Right lobe of liver (tissue), 6 donors: ENCODE results near the gene VGF. TPM values are rescaled to one million over a fixed set of nuclear protein-coding genes. Genes with fewer than 3 reads are reported as not detected.
"Not testable (repeated sequence)": the region's sequence is repeated elsewhere in the genome, so short reads cannot be mapped to it uniquely, and the experiment has no call there.

Experiments
- ATAC-seq, 4 donors: fragments of 200-7000 bp; cut with Tn5 transposase; one replicate each; pipeline ENCODE4 v1.9.1; 2020; ENCODE audit warnings: mild to moderate bottlenecking in 4 of 4, moderate library complexity in 4 of 4
- DNase-seq, 3 donors: peaks; one replicate each; pipeline ENCODE4 v3.0.0-alpha.2; 2020
- H3K27ac ChIP-seq, 3 donors: fragments of 200-600 bp; one replicate each; pipeline ENCODE4 v1.8.0; 2022
- H3K27me3 ChIP-seq, 2 donors: fragments of 200-600 bp; one replicate each; pipeline ENCODE4 v1.8.0; 2022
- H3K36me3 ChIP-seq, 4 donors: fragments of 200-600 bp; sonication (generic) in 1 of 4; one replicate each; pipeline versions ENCODE4 v1.5.1 to v1.8.0; 2017 to 2022; ENCODE audit warnings: control low read depth in 1 of 4
- H3K4me1 ChIP-seq, 4 donors: fragments of 200-600 bp; sonication (generic) in 1 of 4; one replicate each; pipeline versions ENCODE4 v1.5.1 to v1.8.0; 2017 to 2022; ENCODE audit warnings: control low read depth in 1 of 4
- H3K4me3 ChIP-seq, 3 donors: fragments of 200-600 bp; one replicate each; pipeline ENCODE4 v1.8.0; 2022
- H3K9me3 ChIP-seq, 4 donors: fragments of 200-600 bp; sonication (generic) in 1 of 4; one replicate each; pipeline versions ENCODE4 v1.5.1 to v1.8.0; 2017 to 2022; ENCODE audit warnings: control low read depth in 1 of 4
- CTCF ChIP-seq, 4 donors: fragments of 200-600 bp in 3 of 4; fragments of 450-650 bp in 1 of 4; IDR thresholded peaks; one replicate each; pipeline versions ENCODE4 v1.5.1 to v1.8.0; 2016 to 2022; ENCODE audit warnings: antibody characterized with exemption in 4 of 4, mild to moderate bottlenecking in 2 of 4
- POLR2A ChIP-seq: fragments of 450-650 bp; IDR thresholded peaks from one replicate; pipeline ENCODE4 v1.6.1; 2017; ENCODE audit warnings: antibody characterized with exemption, mild to moderate bottlenecking
- WGBS: methylation state at CpG from one replicate; pipeline ENCODE4 v1.1.6; 2018; ENCODE audit warnings: low coverage, low lambda C conversion rate; ENCODE audit not compliant: insufficient coverage; ENCODE audit errors: missing lambda C conversion rate; 5-methylcytosine and 5-hydroxymethylcytosine counted together
- intact Hi-C, 2 donors: fragments of 100-400 bp; cut with DNase I; formaldehyde crosslinking; loops; one replicate each; pipeline versions ENCODE4 v1.11.2 to v1.14.1; 2022
- total RNA-seq, 6 experiments: library from RNA; depleted of rRNA in 2 of 6; stranded (reverse); fragments of >200 nt in 2 of 6; fragmentation: NEBNext Ultra II Directional in 3 of 6; extraction: Animal tissue kit (Norgen Biotek cat#: 25700) in 3 of 6; gene quantifications; one replicate each; pipeline versions ENCODE4 v1.1.0 to v1.2.4, GENCODE V29; 2016 to 2023
- donor health status: DM: no; HTN: yes; CAD: no.
- donor health status: DM: no; HTN: no; CAD: no.
- donor health status: DM: no; HTN: no; CAD: no.
- donor health status: DM: no; HTN: yes; CAD: no.
- donor health status: DM: no; HTN: yes; CAD: no.

The VGF gene
- total RNA-seq, 6 experiments from 2014 or later, result not detected

DNA sequence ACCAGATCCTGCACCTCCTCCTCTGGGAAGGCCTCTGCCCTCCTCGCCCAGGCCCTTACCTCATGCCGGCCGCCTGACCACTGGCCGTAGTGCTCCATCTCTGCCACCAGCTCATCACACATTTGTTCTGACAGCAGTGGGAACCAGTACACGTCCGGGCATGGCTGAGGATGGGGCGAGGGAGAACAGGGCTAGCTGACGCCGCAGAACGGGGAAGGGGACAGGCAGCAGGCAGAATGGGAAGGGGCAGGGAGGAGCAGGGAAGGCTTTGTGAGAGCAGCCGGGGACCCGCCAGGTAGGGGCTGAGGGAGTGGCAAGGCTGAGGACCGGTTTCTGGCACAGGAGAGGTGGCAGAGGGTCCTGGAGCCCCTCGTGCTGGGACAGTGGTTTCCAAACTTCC lies 43.4 kb upstream of the VGF start:
- Histone ChIP-seq H3K9me3 (no peaks in the 10 kb centered on the region), H3K4me1 (no peaks in the 10 kb centered on the region), H3K36me3 (peaks cover 0 to 55% (median 19%) of the 10 kb centered on the region in 4 donors), H3K4me3 (no peak overlapping the region), H3K27ac (no peak overlapping the region), H3K27me3 (no peaks in the 10 kb centered on the region)
- TF ChIP-seq POLR2A (no peak), CTCF (IDR thresholded peaks at IDR 0.05) (no peak)
- ATAC-seq (no peak), DNase-seq (no peak)
- WGBS, result 85% methylated on average over 10 of the region's 14 CpGs
- intact Hi-C loops, result no loop called here

DNA sequence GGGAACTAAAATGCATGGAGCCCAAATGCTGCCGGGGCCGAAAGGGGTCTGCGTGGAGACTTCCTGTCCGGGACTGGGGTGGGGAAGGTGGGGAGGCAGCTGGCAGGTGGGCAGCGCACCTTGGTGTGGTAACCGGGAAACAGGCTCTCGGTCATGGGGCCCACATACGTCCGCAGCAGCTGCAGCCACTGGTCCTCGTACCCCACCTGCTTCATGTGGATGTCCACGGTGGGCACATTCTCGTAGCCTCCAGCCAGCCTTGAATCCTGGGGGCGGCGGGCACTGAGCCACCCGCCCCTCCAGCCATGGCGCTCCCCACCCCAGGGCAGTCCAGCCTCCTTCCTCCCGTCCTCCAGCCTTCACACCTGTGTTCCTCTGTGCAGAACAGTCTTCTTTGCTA lies 42.1 kb upstream of the VGF start:
- Histone ChIP-seq H3K36me3 (peaks cover 0 to 49% (median 19%) of the 10 kb centered on the region in 4 donors), H3K27ac (no peak overlapping the region), H3K4me1 (no peaks in the 10 kb centered on the region), H3K4me3 (no peak overlapping the region), H3K9me3 (no peaks in the 10 kb centered on the region), H3K27me3 (no peaks in the 10 kb centered on the region)
- intact Hi-C loops, result no loop called here
- TF ChIP-seq CTCF (IDR thresholded peaks at IDR 0.05), result no peak
- TF ChIP-seq POLR2A, result no peak
- 100% methylated on average over 1 of the region's 17 CpGs for WGBS
- ATAC-seq, result no peak
- DNase-seq, result no peak

GRCh38 chr7:101206665-101207042 lies 41.3 kb upstream of the VGF start:
- intact Hi-C loops, result no loop called here
- no peak for ATAC-seq
- Histone ChIP-seq H3K4me1 (peaks cover 0 to 5% (median 0%) of the 10 kb centered on the region in 4 donors), H3K27ac (no peak overlapping the region), H3K9me3 (no peaks in the 10 kb centered on the region), H3K27me3 (no peaks in the 10 kb centered on the region), H3K36me3 (peaks cover 0 to 44% (median 15%) of the 10 kb centered on the region in 4 donors), H3K4me3 (no peak overlapping the region)
- no peak for DNase-seq
- TF ChIP-seq POLR2A (no peak), CTCF (IDR thresholded peaks at IDR 0.05) (no peak)
- 88% methylated on average over 8 of the region's 19 CpGs for WGBS

DNA sequence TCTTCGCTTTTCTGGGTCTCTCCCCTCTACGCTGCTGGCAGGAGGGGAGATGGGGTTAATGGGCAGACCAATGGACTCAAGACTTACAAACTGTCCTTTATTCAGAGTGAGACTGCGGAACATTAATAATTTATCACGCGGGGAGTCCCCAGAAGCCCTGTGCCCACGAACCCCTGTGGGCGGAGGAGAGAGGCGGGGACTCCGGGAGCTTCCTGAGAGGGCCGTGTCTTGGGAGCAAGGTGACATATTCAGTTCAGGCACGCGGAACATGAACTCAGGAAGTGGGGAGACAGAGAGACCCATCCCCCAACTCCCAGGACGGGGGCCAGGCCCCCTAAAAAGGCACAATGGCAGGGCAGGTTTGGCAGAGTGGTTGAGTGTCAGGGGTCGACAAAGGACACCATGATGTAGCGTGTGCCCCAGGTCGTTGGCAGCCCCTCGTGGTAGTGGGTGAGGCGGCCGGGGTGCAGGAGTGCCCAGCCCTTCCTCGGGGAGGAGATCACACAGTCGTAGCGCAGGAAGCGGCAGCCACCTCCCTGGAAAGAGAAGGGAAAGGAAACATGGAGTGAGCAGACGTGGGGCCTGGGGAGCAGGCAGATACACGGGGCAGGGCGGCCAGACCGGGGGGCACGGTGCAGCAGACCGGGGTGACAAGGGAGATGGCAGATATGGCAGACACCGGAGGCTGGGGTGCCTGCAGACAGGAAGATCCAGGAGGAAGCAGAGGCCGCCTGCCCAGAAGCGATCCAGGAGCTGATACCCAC lies 40.7 kb upstream of the VGF start:
- Histone ChIP-seq H3K27me3 (no peaks in the 10 kb centered on the region), H3K4me1 (peaks cover 0 to 11% (median 0%) of the 10 kb centered on the region in 4 donors), H3K27ac (no peak overlapping the region), H3K36me3 (peaks cover 0 to 38% (median 11%) of the 10 kb centered on the region in 4 donors), H3K4me3 (no peak overlapping the region), H3K9me3 (no peaks in the 10 kb centered on the region)
- intact Hi-C loops, result no loop called here
- WGBS, result 80% methylated on average over 21 of the region's 32 CpGs
- no peak for DNase-seq
- TF ChIP-seq POLR2A (no peak), CTCF (IDR thresholded peaks at IDR 0.05) (no peak)
- no peak for ATAC-seq

DNA sequence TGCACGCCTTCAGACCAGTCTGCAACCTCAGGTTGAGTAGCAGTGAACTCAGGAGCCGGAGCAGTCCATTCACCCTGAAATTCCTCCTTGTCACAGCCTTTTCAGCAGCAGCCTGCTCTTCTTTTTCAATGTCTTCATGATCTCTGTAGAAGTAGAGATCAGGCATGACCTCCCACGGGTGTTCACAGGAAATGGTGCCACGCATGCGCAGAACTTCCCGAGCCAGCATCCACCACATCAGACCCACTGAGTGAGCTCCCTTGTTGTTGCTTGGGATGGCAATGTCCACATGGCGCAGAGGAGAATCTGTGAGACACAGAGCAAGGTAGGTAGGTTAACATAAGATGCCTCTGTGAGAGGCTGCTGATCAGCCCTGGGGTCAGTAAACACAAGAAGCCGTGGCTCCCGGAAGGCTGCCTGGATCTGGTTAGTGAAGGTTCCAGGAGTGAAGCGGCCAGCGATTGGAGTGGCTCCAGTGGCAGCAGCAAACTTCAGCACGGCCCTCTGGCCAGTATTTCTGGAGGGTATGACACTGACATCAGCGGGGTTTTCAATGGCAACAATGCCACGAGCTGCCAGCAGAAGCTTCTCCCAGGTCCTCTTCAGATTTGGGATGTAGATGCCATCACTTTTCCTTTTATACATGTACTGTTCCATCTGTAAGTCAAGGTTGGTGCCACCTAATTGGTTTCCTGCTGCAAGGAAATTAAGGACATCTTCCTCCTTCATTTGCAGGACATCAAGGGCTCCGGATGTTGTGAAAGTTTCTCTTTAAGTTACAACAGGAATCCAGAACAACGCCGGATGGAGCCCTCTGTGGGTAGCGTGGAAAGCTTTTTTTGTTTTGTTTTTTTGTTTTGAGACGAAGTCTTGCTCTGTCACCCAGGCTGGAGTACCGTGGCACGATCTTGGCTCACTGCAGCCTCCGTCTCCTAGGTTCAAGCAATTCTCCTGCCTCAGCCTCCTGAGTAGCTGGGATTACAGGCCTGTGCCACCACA lies 38.7 kb upstream of the VGF start:
- ATAC-seq, H3K27ac ChIP-seq, DNase-seq, H3K4me3 ChIP-seq, H3K27me3 ChIP-seq, H3K9me3 ChIP-seq, intact Hi-C loops: not testable (repeated sequence)
- H3K36me3 ChIP-seq, result peaks cover 0 to 24% (median 0%) of the 10 kb centered on the region in 4 donors
- WGBS, result 53% methylated on average over 14 of the region's 22 CpGs
- H3K4me1 ChIP-seq, result peaks cover 0 to 11% (median 0%) of the 10 kb centered on the region in 4 donors
